H9 (cell line): ENCODE data around the gene CEMIP. TPM values are rescaled to one million over a fixed set of nuclear protein-coding genes. Genes with fewer than 3 reads are reported as not detected.

Experiments used
- DNase-seq: peaks from one replicate; pipeline ENCODE4 v3.0.0-alpha.2; 2017
- H2AFZ ChIP-seq: one replicate; pipeline ENCODE4 v1.6.1; 2013; ENCODE audit warnings: mild to moderate bottlenecking, low read length, control low read depth, moderate library complexity
- H2AK5ac ChIP-seq: 2 replicates; pipeline ENCODE4 v1.6.1; 2013; ENCODE audit warnings: low read length, control low read depth, mixed read lengths; ENCODE audit not compliant: insufficient read length
- H2BK120ac ChIP-seq: one replicate; pipeline ENCODE4 v1.6.1; 2013; ENCODE audit warnings: low read depth, mild to moderate bottlenecking, low read length, control low read depth, inconsistent platforms; ENCODE audit not compliant: poor library complexity, severe bottlenecking
- H2BK12ac ChIP-seq: 2 replicates; pipeline ENCODE4 v1.6.1; 2013; ENCODE audit warnings: low read length, control low read depth, mixed read lengths, low read depth; ENCODE audit not compliant: insufficient read length
- H2BK15ac ChIP-seq: 2 replicates; pipeline ENCODE4 v1.6.1; 2013; ENCODE audit warnings: low read depth, low read length, control low read depth
- H2BK20ac ChIP-seq: one replicate; pipeline ENCODE4 v1.6.1; 2013; ENCODE audit warnings: low read depth, mild to moderate bottlenecking, low read length, control low read depth, inconsistent platforms; ENCODE audit not compliant: poor library complexity, severe bottlenecking
- H2BK5ac ChIP-seq: 2 replicates; pipeline ENCODE4 v1.6.1; 2013; ENCODE audit warnings: low read length, control low read depth, mixed read lengths; ENCODE audit not compliant: insufficient read length
- H3K14ac ChIP-seq: 2 replicates; pipeline ENCODE4 v1.6.1; 2013; ENCODE audit warnings: low read length, control low read depth; ENCODE audit not compliant: insufficient read depth
- H3K18ac ChIP-seq: 2 replicates; pipeline ENCODE4 v1.6.1; 2013; ENCODE audit warnings: low read depth, mild to moderate bottlenecking, mixed read lengths, low read length, control low read depth; ENCODE audit not compliant: insufficient read length
- H3K23ac ChIP-seq: 2 replicates; pipeline ENCODE4 v1.6.1; 2013; ENCODE audit warnings: low read length, control low read depth, mixed read lengths, low read depth; ENCODE audit not compliant: insufficient read length
- H3K23me2 ChIP-seq: 2 replicates; pipeline ENCODE4 v1.6.1; 2013; ENCODE audit warnings: low read depth, mild to moderate bottlenecking, mixed read lengths, low read length, control low read depth; ENCODE audit not compliant: insufficient read length, poor library complexity, severe bottlenecking
- H3K27ac ChIP-seq: 2 replicates; pipeline ENCODE4 v1.5.1; 2013; ENCODE audit warnings: low read length, control low read depth, mixed read lengths, low read depth; ENCODE audit not compliant: insufficient read length
- H3K27me3 ChIP-seq: 2 replicates; pipeline ENCODE4 v1.6.1; 2013; ENCODE audit warnings: low read length, control low read depth, inconsistent platforms; ENCODE audit not compliant: insufficient read depth
- H3K4ac ChIP-seq: 2 replicates; pipeline ENCODE4 v1.6.1; 2013; ENCODE audit warnings: low read depth, mild to moderate bottlenecking, control low read depth, inconsistent platforms, low read length, moderate library complexity
- H3K4me1 ChIP-seq: 2 replicates; pipeline ENCODE4 v1.6.1; 2013; ENCODE audit warnings: low read length, control low read depth, inconsistent platforms; ENCODE audit not compliant: insufficient read depth
- H3K4me2 ChIP-seq: 2 replicates; pipeline ENCODE4 v1.6.1; 2013; ENCODE audit warnings: low read length, control low read depth, mixed read lengths; ENCODE audit not compliant: insufficient read length, insufficient read depth
- H3K56ac ChIP-seq: 2 replicates; pipeline ENCODE4 v1.6.1; 2013; ENCODE audit warnings: low read depth, mild to moderate bottlenecking, mixed read lengths, low read length, control low read depth; ENCODE audit not compliant: insufficient read length
- H3K79me1 ChIP-seq: 2 replicates; pipeline ENCODE4 v1.6.1; 2013; ENCODE audit warnings: low read depth, mild to moderate bottlenecking, moderate library complexity, low read length, control low read depth, inconsistent platforms; ENCODE audit not compliant: insufficient read depth, poor library complexity, severe bottlenecking
- H3K79me2 ChIP-seq: 2 replicates; pipeline ENCODE4 v1.6.1; 2013; ENCODE audit warnings: low read length, control low read depth, inconsistent platforms; ENCODE audit not compliant: insufficient read depth
- H3K9ac ChIP-seq: 2 replicates; pipeline ENCODE4 v1.6.1; 2013; ENCODE audit warnings: low read length, control low read depth, mixed read lengths; ENCODE audit not compliant: insufficient read length; ENCODE audit errors: extremely low read depth
- H3K9me3 ChIP-seq: one replicate; pipeline ENCODE4 v1.6.1; 2013; ENCODE audit warnings: low read depth, low read length, inconsistent platforms; ENCODE audit not compliant: control insufficient read depth
- H3T11ph ChIP-seq: one replicate; pipeline ENCODE4 v1.6.1; 2013; ENCODE audit warnings: mild to moderate bottlenecking, low read length, control low read depth, inconsistent platforms
- H4K20me1 ChIP-seq: one replicate; pipeline ENCODE4 v1.6.1; 2013; ENCODE audit not compliant: control insufficient read depth, insufficient read length, insufficient read depth
- H4K5ac ChIP-seq: 2 replicates; pipeline ENCODE4 v1.6.1; 2013; ENCODE audit warnings: low read depth, mild to moderate bottlenecking, mixed read lengths, low read length, control low read depth; ENCODE audit not compliant: insufficient read length
- H4K8ac ChIP-seq: replicated peaks from 2 replicates; pipeline ENCODE4 v1.6.1; 2013; ENCODE audit warnings: low read length, control low read depth, mixed read lengths, low read depth; ENCODE audit not compliant: insufficient read length
- H4K91ac ChIP-seq: 2 replicates; pipeline ENCODE4 v1.6.1; 2013; ENCODE audit warnings: low read depth, mild to moderate bottlenecking, moderate library complexity, mixed read lengths, low read length, control low read depth; ENCODE audit not compliant: insufficient read length
- H3K27ac Mint-ChIP-seq, 3 experiments: 2 replicates in 2 of 3; 3 replicates in 1 of 3; pipeline ENCODE4 v1.8.0; 2020 to 2021; ENCODE audit warnings: mixed read lengths in 3 of 3, mild to moderate bottlenecking in 1 of 3, moderate library complexity in 1 of 3
- H3K27me3 Mint-ChIP-seq: 2 replicates; pipeline ENCODE4 v1.8.0; 2021; ENCODE audit warnings: low read depth, mild to moderate bottlenecking, moderate library complexity, mixed read lengths
- H3K36me3 Mint-ChIP-seq, 3 experiments: 2 replicates in 2 of 3; 3 replicates in 1 of 3; pipeline ENCODE4 v1.8.0; 2020 to 2021; ENCODE audit warnings: low read depth in 3 of 3, mixed read lengths in 3 of 3; ENCODE audit not compliant: insufficient read depth in 1 of 3
- H3K4me1 Mint-ChIP-seq, 2 experiments: 2 replicates each; pipeline ENCODE4 v1.8.0; 2020; ENCODE audit warnings: mixed read lengths in 2 of 2
- H3K4me3 Mint-ChIP-seq, 2 experiments: 2 replicates in 1 of 2; 3 replicates in 1 of 2; pipeline ENCODE4 v1.8.0; 2020 to 2021; ENCODE audit warnings: mild to moderate bottlenecking in 2 of 2, mixed read lengths in 2 of 2, moderate library complexity in 1 of 2
- H3K9me3 Mint-ChIP-seq, 2 experiments: 2 replicates in 1 of 2; 3 replicates in 1 of 2; pipeline ENCODE4 v1.8.0; 2020; ENCODE audit warnings: mild to moderate bottlenecking in 2 of 2, mixed read lengths in 2 of 2, moderate library complexity in 1 of 2
- CTCF ChIP-seq: fragments of 200-600 bp; sonication (generic); conservative IDR thresholded peaks from 3 replicates; pipeline ENCODE4 v1.8.0; 2021; ENCODE audit warnings: antibody characterized with exemption, mild to moderate bottlenecking
- WGBS: extraction: QIAGEN DNeasy Blood & Tissue Kit; methylation state at CpG from one replicate; pipeline ENCODE4 v1.1.7; 2013; ENCODE audit warnings: missing lambda C conversion rate, low lambda C conversion rate, mixed read lengths; ENCODE audit not compliant: insufficient read length; ENCODE audit errors: extremely low coverage; 5-methylcytosine and 5-hydroxymethylcytosine counted together
- total RNA-seq: library from RNA; stranded (reverse); gene quantifications from 2 replicates; pipeline ENCODE4 v1.2.1, GENCODE V29; 2021

CEMIP gene
- total RNA-seq, 1 experiment from 2014 or later, result 0.09 TPM

- no peak for DNase-seq
- H3K9me3 ChIP-seq, result no peaks in the 10 kb centered on the region
- H3K14ac ChIP-seq, result no peak overlapping the region
- no peak overlapping the region for H3K4me2 ChIP-seq
- H3K27ac ChIP-seq, result no peak overlapping the region
- H3K79me2 ChIP-seq, result no peaks in the 10 kb centered on the region
- H2BK12ac ChIP-seq, result no peak overlapping the region
- no peaks in the 10 kb centered on the region for H4K20me1 ChIP-seq
- no peak overlapping the region for H3K18ac ChIP-seq
- H2BK15ac ChIP-seq, result no peak overlapping the region
- Mint-ChIP-seq H3K27me3 (peaks cover 24% of the 10 kb centered on the region), H3K9me3 (no peaks in the 10 kb centered on the region), H3K4me1 (no peaks in the 10 kb centered on the region; a peak in 1 of 4 replicates), H3K4me3 (no peak overlapping the region), H3K36me3 (no peaks in the 10 kb centered on the region), H3K27ac (no peak overlapping the region)
- no peaks in the 10 kb centered on the region; the same call in 1 of the 2 replicates for H3K27me3 ChIP-seq
- H3K23ac ChIP-seq, result no peak overlapping the region
- no peaks in the 10 kb centered on the region for H3K4me1 ChIP-seq
- no peak overlapping the region for H2AFZ ChIP-seq
- no peak overlapping the region for H4K91ac ChIP-seq
- no peak overlapping the region for H2BK20ac ChIP-seq
- H3K9ac ChIP-seq, result no peak overlapping the region
- TF ChIP-seq CTCF, result no peak
- H4K8ac ChIP-seq, result no peak overlapping the region
- no peak overlapping the region for H4K5ac ChIP-seq
- H2BK5ac ChIP-seq, result no peak overlapping the region
- no peak overlapping the region for H3K56ac ChIP-seq
- no peak overlapping the region for H2BK120ac ChIP-seq
- H3T11ph ChIP-seq, result no peak overlapping the region
- no peak overlapping the region for H3K4ac ChIP-seq
- H3K23me2 ChIP-seq, result peaks cover 2% of the 10 kb centered on the region
- no peaks in the 10 kb centered on the region for H3K79me1 ChIP-seq
- no peak overlapping the region for H2AK5ac ChIP-seq
- WGBS, result no CpG with 5 or more reads among the region's 5 CpGs
Observed at GRCh38 chr15:80773792-80774352, 5.3 kb upstream of the CEMIP start.
